ENCODE results near the gene HNRNPA0.

The HNRNPA0 gene

DNA sequence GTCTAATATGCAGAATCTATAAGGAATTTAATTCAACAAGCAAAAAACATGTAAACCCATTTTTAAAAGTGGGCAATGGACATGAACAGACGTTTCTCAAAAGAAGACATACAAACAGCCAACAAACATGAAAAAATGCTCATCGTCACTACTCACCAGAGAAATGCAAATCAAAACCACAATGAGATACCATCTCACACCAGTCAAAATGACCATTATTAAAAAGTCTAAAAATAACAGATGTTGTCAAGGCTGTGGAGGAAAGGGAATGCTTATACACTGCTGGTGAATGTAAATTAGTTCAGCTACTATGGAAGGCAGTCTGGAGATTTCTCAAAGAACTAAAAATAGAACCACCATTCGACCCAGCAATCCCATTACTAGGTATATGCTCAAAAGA, 15.2 kb downstream of the HNRNPA0 start:
- no peak for TF ChIP-seq RARB (CRISPR knock-in tag; IDR thresholded peaks at IDR 0.05)
- ATAC-seq: no peak

DNA sequence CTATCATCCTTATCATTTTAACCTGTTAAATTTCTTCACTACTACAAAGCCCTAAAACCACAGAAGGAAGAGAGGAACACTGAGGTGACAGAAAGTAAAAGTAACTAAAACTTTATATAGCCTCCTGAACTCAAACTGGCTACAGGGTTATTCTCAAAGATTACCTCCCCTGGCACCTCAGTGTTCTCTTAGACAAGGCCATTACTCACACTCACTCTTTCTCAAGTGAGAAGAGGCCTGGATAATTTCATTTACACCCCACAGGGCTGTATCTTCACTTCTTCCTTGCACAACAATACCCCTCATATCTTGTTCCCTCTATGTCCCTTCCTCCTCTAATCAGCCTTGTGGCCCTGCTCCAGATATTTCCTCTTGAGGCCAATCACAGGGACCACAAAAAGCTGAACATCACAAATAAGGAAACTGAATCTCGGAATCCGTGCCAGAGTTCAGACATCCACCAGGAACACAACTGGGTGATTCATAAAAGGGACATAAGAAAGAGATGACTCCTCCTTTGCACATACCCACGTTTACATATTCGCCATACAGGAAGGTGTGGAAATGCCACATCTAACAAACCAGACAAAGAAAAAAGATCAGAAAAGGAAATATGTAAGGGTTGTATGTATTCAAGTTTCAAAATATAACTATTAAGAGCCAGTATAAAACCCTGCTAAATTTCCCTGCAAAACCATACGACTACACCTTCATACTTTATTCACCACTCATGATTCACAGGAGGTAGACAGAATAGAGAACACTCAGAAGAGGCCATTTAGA, 16.6 kb downstream of the HNRNPA0 start:
- ATAC-seq: no peak
- TF ChIP-seq ISL1 (CRISPR knock-in tag; IDR thresholded peaks at IDR 0.05): no peak
- TF ChIP-seq ZNF8 (CRISPR knock-in tag; IDR thresholded peaks at IDR 0.05): no peak
- no peak for TF ChIP-seq ZFP30 (CRISPR knock-in tag; IDR thresholded peaks at IDR 0.05)
- no peak for TF ChIP-seq PPARA (CRISPR knock-in tag; IDR thresholded peaks at IDR 0.05; ENCODE audit: borderline replicate concordance)
- TF ChIP-seq ZNF565 (CRISPR knock-in tag; conservative IDR thresholded peaks at IDR 0.05; ENCODE audit: low read depth): no peak
- TF ChIP-seq OSR1 (CRISPR knock-in tag; IDR thresholded peaks at IDR 0.05): no peak
- TF ChIP-seq ZNF70 (CRISPR knock-in tag; IDR thresholded peaks at IDR 0.05): no peak
- no peak for TF ChIP-seq TOX (CRISPR knock-in tag; IDR thresholded peaks at IDR 0.05; ENCODE audit: borderline replicate concordance)
- TF ChIP-seq, protein P1, sequence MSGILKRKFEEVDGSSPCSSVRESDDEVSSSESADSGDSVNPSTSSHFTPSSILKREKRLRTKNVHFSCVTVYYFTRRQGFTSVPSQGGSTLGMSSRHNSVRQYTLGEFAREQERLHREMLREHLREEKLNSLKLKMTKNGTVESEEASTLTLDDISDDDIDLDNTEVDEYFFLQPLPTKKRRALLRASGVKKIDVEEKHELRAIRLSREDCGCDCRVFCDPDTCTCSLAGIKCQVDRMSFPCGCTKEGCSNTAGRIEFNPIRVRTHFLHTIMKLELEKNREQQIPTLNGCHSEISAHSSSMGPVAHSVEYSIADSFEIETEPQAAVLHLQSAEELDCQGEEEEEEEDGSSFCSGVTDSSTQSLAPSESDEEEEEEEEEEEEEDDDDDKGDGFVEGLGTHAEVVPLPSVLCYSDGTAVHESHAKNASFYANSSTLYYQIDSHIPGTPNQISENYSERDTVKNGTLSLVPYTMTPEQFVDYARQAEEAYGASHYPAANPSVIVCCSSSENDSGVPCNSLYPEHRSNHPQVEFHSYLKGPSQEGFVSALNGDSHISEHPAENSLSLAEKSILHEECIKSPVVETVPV (CRISPR knock-in tag; IDR thresholded peaks at IDR 0.05): no peak
- no peak for TF ChIP-seq ZC3H10 (CRISPR knock-in tag; IDR thresholded peaks at IDR 0.05)
- TF ChIP-seq CSDC2 (CRISPR knock-in tag; IDR thresholded peaks at IDR 0.05): no peak
- no peak for TF ChIP-seq BACH2 (CRISPR knock-in tag; IDR thresholded peaks at IDR 0.05; ENCODE audit: borderline replicate concordance)
- TF ChIP-seq, protein P2, sequence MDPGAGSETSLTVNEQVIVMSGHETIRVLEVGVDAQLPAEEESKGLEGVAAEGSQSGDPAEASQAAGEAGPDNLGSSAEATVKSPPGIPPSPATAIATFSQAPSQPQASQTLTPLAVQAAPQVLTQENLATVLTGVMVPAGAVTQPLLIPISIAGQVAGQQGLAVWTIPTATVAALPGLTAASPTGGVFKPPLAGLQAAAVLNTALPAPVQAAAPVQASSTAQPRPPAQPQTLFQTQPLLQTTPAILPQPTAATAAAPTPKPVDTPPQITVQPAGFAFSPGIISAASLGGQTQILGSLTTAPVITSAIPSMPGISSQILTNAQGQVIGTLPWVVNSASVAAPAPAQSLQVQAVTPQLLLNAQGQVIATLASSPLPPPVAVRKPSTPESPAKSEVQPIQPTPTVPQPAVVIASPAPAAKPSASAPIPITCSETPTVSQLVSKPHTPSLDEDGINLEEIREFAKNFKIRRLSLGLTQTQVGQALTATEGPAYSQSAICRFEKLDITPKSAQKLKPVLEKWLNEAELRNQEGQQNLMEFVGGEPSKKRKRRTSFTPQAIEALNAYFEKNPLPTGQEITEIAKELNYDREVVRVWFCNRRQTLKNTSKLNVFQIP (CRISPR knock-in tag; IDR thresholded peaks at IDR 0.05; ENCODE audit: borderline replicate concordance, low read depth): no peak
- TF ChIP-seq, protein P3, sequence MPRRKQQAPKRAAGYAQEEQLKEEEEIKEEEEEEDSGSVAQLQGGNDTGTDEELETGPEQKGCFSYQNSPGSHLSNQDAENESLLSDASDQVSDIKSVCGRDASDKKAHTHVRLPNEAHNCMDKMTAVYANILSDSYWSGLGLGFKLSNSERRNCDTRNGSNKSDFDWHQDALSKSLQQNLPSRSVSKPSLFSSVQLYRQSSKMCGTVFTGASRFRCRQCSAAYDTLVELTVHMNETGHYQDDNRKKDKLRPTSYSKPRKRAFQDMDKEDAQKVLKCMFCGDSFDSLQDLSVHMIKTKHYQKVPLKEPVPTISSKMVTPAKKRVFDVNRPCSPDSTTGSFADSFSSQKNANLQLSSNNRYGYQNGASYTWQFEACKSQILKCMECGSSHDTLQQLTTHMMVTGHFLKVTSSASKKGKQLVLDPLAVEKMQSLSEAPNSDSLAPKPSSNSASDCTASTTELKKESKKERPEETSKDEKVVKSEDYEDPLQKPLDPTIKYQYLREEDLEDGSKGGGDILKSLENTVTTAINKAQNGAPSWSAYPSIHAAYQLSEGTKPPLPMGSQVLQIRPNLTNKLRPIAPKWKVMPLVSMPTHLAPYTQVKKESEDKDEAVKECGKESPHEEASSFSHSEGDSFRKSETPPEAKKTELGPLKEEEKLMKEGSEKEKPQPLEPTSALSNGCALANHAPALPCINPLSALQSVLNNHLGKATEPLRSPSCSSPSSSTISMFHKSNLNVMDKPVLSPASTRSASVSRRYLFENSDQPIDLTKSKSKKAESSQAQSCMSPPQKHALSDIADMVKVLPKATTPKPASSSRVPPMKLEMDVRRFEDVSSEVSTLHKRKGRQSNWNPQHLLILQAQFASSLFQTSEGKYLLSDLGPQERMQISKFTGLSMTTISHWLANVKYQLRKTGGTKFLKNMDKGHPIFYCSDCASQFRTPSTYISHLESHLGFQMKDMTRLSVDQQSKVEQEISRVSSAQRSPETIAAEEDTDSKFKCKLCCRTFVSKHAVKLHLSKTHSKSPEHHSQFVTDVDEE (CRISPR knock-in tag; IDR thresholded peaks at IDR 0.05): no peak
- no peak for TF ChIP-seq TCF4 (CRISPR knock-in tag; IDR thresholded peaks at IDR 0.05; ENCODE audit: borderline replicate concordance)
- no peak for TF ChIP-seq GLIS3 (CRISPR knock-in tag; IDR thresholded peaks at IDR 0.05)
- TF ChIP-seq ARNTL (CRISPR knock-in tag; IDR thresholded peaks at IDR 0.05; ENCODE audit: borderline replicate concordance, low read depth): no peak
- no peak for TF ChIP-seq ZFP3 (CRISPR knock-in tag; IDR thresholded peaks at IDR 0.05)

DNA sequence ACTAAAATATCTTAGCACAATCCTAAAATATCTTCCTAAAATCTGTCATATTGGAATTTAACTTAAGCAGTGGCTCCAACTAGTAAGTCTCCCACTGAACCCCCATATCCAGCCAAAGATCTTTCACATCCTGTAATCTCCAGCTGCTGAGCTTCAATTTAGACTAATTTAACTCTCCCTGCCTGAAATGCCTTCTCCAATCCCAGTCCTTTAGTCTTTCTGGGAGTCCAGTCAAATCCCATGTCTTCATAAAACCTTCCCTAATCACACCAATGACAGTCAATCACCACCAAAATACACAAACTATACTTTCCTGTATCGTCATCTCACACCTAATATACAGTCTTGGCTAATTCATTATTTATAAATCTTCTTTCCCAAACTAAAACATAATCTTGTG, 17.7 kb downstream of the HNRNPA0 start:
- TF ChIP-seq, protein P2 (CRISPR knock-in tag; IDR thresholded peaks at IDR 0.05; ENCODE audit: borderline replicate concordance, low read depth): no peak
- no peak for TF ChIP-seq ZNF70 (CRISPR knock-in tag; IDR thresholded peaks at IDR 0.05)
- TF ChIP-seq TOX (CRISPR knock-in tag; IDR thresholded peaks at IDR 0.05; ENCODE audit: borderline replicate concordance): no peak
- no peak for TF ChIP-seq SNAI2 (CRISPR knock-in tag; IDR thresholded peaks at IDR 0.05)
- TF ChIP-seq CSDC2 (CRISPR knock-in tag; IDR thresholded peaks at IDR 0.05): no peak
- no peak for TF ChIP-seq ZFP30 (CRISPR knock-in tag; IDR thresholded peaks at IDR 0.05)
- no peak for TF ChIP-seq ZNF8 (CRISPR knock-in tag; IDR thresholded peaks at IDR 0.05)
- TF ChIP-seq TCF4 (CRISPR knock-in tag; IDR thresholded peaks at IDR 0.05; ENCODE audit: borderline replicate concordance): no peak
- TF ChIP-seq ESRRG (CRISPR knock-in tag; IDR thresholded peaks at IDR 0.05): no peak
- TF ChIP-seq RARB (CRISPR knock-in tag; IDR thresholded peaks at IDR 0.05): no peak
- TF ChIP-seq ZFP3 (CRISPR knock-in tag; IDR thresholded peaks at IDR 0.05): no peak
- TF ChIP-seq, protein P1 (CRISPR knock-in tag; IDR thresholded peaks at IDR 0.05): no peak
- TF ChIP-seq BACH2 (CRISPR knock-in tag; IDR thresholded peaks at IDR 0.05; ENCODE audit: borderline replicate concordance): no peak
- no peak for TF ChIP-seq ZC3H10 (CRISPR knock-in tag; IDR thresholded peaks at IDR 0.05)
- TF ChIP-seq PPARA (CRISPR knock-in tag; IDR thresholded peaks at IDR 0.05; ENCODE audit: borderline replicate concordance): no peak
- TF ChIP-seq, protein P3 (CRISPR knock-in tag; IDR thresholded peaks at IDR 0.05): no peak
- no peak for TF ChIP-seq ISL1 (CRISPR knock-in tag; IDR thresholded peaks at IDR 0.05)
- TF ChIP-seq GLIS3 (CRISPR knock-in tag; IDR thresholded peaks at IDR 0.05): no peak
- TF ChIP-seq, protein P4, sequence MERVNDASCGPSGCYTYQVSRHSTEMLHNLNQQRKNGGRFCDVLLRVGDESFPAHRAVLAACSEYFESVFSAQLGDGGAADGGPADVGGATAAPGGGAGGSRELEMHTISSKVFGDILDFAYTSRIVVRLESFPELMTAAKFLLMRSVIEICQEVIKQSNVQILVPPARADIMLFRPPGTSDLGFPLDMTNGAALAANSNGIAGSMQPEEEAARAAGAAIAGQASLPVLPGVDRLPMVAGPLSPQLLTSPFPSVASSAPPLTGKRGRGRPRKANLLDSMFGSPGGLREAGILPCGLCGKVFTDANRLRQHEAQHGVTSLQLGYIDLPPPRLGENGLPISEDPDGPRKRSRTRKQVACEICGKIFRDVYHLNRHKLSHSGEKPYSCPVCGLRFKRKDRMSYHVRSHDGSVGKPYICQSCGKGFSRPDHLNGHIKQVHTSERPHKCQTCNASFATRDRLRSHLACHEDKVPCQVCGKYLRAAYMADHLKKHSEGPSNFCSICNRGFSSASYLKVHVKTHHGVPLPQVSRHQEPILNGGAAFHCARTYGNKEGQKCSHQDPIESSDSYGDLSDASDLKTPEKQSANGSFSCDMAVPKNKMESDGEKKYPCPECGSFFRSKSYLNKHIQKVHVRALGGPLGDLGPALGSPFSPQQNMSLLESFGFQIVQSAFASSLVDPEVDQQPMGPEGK (CRISPR knock-in tag; IDR thresholded peaks at IDR 0.05; ENCODE audit: borderline replicate concordance): no peak
- no peak for ATAC-seq
